ENCODE results near the gene STXBP3. TPM values are rescaled to one million over a fixed set of nuclear protein-coding genes. Genes with fewer than 3 reads are reported as not detected.

STXBP3 gene
- total and polyA plus RNA-seq, 9 of the 15 experiments (the other 6 are each of a cell fraction or from before 2014, with no cell fraction given), result 32.5 to 52.5 (median 39.2) TPM

DNA sequence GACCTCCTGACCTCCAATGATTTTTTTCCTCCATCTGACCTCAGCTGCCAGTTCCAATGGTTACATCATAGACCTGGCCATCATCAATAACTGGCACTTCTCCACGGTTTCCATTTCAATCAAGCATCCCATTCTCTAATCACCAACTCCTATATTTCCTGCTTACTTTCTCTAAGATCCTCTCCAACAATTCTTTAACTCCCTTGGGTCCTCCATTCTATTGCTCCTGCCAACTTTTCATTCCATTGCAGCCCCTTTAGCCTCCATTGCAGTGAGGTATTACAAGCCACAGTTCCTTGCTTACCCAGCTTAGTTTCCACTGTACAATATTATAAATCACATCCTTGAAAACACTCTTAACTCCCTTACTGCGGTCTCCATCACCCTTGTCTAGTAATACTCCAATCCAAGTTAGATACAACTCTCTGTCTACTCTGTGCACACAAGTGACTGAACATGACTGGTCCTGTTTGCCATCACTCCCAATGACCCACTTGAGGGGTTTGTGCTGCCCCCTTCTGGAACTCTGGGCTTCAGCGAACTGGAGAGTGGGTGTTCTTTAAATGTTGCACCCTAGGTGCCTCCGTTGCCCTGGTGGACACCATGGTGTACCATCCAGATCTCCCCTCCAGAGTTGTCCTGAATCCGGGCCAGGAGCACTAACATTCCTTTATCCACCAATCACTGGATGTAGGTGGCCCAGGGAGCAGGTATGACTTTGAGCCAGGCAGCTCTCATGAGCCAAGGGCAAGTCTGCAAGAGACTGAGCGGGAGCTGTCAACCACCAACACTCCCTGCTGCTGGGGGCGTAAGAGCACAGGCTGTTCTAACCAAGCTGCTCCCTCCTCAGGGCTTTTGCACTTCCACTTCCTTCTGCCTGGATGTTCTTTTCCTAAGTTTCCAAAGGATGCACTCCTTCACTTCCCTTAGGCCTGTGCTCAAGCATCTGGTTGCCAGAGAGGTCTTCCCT is 37.5 kb upstream of the STXBP3 start (continued):
- TF ChIP-seq, protein P1, sequence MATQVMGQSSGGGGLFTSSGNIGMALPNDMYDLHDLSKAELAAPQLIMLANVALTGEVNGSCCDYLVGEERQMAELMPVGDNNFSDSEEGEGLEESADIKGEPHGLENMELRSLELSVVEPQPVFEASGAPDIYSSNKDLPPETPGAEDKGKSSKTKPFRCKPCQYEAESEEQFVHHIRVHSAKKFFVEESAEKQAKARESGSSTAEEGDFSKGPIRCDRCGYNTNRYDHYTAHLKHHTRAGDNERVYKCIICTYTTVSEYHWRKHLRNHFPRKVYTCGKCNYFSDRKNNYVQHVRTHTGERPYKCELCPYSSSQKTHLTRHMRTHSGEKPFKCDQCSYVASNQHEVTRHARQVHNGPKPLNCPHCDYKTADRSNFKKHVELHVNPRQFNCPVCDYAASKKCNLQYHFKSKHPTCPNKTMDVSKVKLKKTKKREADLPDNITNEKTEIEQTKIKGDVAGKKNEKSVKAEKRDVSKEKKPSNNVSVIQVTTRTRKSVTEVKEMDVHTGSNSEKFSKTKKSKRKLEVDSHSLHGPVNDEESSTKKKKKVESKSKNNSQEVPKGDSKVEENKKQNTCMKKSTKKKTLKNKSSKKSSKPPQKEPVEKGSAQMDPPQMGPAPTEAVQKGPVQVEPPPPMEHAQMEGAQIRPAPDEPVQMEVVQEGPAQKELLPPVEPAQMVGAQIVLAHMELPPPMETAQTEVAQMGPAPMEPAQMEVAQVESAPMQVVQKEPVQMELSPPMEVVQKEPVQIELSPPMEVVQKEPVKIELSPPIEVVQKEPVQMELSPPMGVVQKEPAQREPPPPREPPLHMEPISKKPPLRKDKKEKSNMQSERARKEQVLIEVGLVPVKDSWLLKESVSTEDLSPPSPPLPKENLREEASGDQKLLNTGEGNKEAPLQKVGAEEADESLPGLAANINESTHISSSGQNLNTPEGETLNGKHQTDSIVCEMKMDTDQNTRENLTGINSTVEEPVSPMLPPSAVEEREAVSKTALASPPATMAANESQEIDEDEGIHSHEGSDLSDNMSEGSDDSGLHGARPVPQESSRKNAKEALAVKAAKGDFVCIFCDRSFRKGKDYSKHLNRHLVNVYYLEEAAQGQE (IDR thresholded peaks at IDR 0.05; ENCODE audit: borderline replicate concordance), result peak; percentile 55; the same call in 1 of the 2 replicates
- TF ChIP-seq, protein P1 (CRISPR knock-in tag; IDR thresholded peaks at IDR 0.05; ENCODE audit: low read depth), result no peak
- TF ChIP-seq MAZ (CRISPR knock-in tag; conservative IDR thresholded peaks at IDR 0.05 in 1 of 2, IDR thresholded peaks at IDR 0.05 in 1 of 2) (no peak), SMARCA5 (IDR thresholded peaks at IDR 0.05) (no peak), RBBP5 (IDR thresholded peaks at IDR 0.05; ENCODE audit: borderline replicate concordance, insufficient read depth, low read length, poor library complexity, severe bottlenecking) (no peak), ZNF224 (CRISPR knock-in tag; IDR thresholded peaks at IDR 0.05) (no peak), TRIM28 (IDR thresholded peaks at IDR 0.05) (no peak), KLF16 (IDR thresholded peaks at IDR 0.05) (no peak), FOXK2 (conservative IDR thresholded peaks at IDR 0.05 in 1 of 2, IDR thresholded peaks at IDR 0.05 in 1 of 2; ENCODE audit: low read depth in 2 of 2) (no peak), ATF7 (IDR thresholded peaks at IDR 0.05) (no peak)
- TF ChIP-seq, protein P2, sequence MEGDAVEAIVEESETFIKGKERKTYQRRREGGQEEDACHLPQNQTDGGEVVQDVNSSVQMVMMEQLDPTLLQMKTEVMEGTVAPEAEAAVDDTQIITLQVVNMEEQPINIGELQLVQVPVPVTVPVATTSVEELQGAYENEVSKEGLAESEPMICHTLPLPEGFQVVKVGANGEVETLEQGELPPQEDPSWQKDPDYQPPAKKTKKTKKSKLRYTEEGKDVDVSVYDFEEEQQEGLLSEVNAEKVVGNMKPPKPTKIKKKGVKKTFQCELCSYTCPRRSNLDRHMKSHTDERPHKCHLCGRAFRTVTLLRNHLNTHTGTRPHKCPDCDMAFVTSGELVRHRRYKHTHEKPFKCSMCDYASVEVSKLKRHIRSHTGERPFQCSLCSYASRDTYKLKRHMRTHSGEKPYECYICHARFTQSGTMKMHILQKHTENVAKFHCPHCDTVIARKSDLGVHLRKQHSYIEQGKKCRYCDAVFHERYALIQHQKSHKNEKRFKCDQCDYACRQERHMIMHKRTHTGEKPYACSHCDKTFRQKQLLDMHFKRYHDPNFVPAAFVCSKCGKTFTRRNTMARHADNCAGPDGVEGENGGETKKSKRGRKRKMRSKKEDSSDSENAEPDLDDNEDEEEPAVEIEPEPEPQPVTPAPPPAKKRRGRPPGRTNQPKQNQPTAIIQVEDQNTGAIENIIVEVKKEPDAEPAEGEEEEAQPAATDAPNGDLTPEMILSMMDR (IDR thresholded peaks at IDR 0.05 in 2 of 3, conservative IDR thresholded peaks at IDR 0.05 in 1 of 3; ENCODE audit: insufficient read depth in 2 of 3, low read depth in 1 of 3, low read length in 3 of 3), result peak; percentile 82 to 89 (median 86)
- TF ChIP-seq, protein P3, sequence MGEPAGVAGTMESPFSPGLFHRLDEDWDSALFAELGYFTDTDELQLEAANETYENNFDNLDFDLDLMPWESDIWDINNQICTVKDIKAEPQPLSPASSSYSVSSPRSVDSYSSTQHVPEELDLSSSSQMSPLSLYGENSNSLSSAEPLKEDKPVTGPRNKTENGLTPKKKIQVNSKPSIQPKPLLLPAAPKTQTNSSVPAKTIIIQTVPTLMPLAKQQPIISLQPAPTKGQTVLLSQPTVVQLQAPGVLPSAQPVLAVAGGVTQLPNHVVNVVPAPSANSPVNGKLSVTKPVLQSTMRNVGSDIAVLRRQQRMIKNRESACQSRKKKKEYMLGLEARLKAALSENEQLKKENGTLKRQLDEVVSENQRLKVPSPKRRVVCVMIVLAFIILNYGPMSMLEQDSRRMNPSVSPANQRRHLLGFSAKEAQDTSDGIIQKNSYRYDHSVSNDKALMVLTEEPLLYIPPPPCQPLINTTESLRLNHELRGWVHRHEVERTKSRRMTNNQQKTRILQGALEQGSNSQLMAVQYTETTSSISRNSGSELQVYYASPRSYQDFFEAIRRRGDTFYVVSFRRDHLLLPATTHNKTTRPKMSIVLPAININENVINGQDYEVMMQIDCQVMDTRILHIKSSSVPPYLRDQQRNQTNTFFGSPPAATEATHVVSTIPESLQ (CRISPR knock-in tag; IDR thresholded peaks at IDR 0.05), result no peak
